HPDE6-E6E7 (cell line): ENCODE data around the gene CFAP73.

Experiments
- DNase-seq: peaks from one replicate; pipeline ENCODE4 v3.0.0; 2011; ENCODE audit warnings: missing footprints; ENCODE audit errors: extremely low spot score

Gene CFAP73

DNA sequence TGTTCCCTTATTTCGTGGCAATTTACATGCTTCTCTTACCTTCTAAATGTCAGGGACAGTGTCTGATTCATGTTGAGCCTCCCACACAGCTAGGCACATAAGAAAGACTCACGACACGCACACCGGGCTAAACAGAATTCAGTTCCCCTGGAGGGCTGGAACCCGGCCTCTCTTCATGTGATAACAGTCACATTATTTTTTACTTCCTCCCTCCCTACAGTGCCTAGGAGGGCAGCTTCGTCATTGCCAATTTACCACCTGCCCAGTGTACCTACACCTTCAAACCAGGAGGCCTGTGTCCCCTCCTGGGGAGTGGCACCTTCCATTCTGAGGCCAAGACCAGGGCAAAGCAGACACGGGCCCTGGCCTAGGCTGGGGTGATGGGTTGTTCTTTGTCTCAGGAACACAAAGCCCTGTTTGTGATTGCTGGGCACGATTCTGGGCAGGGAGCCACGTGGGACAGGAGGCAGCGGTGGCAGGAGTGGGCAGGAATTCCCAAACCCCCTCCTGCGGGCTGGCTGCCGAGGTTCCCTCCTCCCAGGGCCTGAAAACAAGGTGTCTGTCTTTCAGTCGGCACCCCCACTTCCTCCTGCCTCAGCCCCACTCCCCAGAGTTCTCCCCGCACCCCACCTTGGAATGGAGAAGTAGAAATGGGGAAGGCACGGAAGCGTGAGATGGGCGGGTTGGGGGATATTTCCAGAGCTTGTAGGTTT is 7.2 kb upstream of the CFAP73 start:
- no peak for DNase-seq

DNA sequence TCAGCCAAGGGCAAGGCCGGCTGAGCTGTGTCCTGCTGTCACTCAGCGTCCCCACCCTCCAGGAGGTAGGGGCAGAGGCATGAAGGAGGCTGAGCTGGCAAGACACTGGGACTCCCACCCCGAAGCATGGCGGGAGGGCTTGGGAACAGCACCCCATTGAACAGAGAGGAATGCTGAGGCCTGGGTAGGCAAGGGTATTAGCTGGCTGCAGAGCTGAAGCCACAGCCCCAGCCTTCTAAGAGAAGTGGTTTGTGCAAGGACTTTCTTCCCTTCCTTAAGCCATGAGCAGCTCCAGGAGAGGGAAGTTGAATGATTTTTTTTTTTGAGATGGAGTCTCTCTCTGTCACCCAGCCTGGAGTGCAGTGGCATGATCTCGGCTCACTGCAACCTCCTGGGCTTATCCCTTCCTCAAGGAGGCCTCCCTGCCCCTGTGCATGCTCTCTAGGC is 6.6 kb upstream of the CFAP73 start:
- DNase-seq = no peak

DNA sequence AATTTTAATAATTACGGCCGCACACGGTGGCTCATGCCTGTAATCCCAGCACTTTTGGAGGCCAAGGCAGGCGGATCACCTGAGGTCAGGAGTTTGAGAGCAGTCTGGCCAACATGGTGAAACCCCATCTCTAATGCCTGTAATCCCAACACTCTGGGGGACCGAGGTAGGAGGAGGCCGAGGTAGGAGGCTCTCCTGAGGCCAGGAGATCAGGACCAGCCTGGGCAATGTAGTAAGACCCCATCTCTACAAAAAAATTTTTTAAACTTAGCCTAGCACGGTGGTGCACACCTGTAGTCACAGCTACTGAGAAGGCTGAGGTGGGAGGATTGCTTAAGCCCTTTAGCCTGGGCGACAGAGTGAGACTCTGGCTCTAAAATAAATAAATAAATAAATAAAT is 5.6 kb upstream of the CFAP73 start:
- DNase-seq = no peak

DNA sequence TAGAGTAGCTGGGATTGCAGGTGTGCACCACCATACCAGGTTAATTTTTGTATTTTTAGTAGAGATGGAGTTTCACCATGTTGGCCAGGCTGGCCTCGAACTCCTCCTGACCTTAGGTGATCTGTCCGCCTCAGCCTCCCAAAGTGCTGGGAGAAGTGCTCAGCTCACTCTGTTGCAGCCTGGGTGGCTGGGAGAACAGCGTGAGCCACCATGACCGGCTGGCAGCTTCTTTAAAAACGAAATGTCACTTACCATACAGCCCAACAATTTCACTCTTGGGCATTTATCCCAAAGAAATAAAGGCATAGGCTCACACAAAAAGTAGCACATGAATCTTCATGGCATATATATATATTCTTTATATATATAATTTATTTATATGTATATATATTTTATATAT is 4.7 kb upstream of the CFAP73 start:
- no peak for DNase-seq

DNA sequence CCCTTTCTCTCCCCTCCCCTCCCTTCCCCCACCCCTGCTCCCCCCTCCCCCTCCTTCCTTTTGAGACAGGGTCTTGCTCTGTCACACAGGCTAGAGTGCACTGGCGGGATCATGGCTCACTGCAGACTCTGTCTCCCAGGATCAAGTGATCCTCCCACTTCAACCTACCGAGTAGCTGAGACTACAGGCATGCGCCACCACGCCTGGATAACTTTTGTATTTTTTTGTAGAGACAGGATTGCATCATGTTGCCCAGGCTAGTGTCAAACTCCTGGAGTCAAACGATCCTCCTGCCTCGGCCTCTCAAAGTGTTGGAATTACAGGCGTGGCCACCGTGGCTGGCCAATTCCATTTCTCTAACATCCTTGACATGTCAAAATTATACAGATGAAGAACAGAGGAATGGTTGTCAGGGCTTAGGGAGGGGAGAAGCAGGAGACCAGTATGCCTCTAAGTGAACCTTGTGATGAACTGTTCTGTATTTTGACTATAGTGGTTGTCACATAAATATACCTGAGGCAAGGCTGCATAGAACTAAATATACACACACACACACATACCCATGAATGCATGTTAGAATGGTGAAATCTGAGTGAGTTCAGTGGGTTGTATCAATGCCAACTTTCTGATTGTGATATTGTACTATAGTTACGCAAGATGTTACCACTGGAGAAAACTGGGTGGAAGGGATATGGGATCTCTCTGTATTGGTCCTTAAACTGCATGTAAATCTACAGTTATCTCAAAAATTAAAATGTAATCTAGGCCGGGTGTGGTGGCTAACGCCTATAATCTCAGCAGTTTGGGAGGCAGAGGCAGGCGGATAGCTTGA is 3.6 kb upstream of the CFAP73 start:
- no peak for DNase-seq

DNA sequence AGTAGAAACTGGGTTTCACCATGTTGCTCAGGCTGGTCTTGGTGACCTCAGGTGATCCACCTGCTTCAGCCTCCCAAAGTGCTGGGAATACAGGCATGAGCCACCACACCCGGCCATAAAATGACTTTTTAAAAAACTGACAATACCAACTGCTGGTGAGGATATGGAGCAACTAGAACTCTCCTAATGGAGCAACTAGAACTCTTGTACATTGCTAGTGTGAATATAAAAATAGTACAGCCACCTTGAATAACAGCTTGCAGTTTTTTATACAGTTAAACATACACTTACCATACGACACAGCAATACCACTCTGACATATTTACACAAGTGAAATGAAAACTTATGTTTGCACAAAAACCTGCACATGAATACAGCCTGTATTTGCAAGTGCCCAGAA is 2.5 kb upstream of the CFAP73 start:
- DNase-seq = no peak

DNA sequence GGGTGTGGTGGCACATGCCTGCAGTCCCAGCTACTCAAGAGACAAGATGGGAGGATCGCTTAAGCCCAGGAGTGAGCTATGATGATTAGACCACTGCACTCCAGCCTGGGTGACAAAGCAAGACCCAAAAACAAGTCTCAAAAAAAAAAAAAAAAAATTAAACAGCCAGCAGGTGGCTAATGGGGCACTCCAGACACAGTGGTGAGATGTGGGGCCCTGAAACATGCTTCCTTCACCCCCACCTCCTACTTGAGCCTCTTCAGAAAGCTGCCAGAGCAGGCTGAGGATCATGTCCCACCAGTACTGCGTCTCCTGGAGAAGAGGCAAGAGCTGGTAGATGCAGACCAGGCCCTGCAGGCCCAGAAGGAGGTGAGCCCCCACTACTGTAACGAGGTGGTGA is 2.1 kb downstream of the CFAP73 start:
- DNase-seq = no peak

DNA sequence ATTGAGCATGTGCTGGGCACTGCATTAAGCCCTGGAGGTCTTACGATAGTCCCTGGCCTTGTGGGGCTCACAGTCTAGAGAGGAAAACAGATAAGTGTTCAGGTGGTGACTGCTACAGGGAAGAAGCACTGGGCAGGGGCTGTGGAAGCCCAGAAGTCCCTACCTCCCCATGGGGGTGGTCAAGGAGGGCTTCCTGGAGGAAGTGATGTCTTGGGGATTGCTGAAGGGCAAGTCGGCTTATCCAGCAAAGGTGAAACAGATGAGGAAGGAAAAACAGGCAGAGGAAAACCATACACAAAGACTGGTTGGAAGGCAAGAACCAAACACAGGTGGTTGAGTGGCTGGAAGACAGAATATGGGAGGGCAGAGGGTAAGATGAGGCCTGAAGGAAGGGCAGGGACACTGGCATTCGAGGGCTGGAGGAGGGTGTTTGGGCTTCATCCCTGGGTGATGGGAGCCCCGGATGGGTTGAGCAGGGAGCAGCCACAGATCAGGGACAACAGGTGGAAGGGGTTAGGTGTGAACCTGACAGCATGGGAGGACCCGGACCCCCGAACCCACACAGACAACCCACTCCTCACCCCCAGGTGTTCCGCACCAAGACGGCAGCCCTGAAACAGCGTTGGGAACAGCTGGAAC is 2.8 kb downstream of the CFAP73 start:
- no peak for DNase-seq

DNA sequence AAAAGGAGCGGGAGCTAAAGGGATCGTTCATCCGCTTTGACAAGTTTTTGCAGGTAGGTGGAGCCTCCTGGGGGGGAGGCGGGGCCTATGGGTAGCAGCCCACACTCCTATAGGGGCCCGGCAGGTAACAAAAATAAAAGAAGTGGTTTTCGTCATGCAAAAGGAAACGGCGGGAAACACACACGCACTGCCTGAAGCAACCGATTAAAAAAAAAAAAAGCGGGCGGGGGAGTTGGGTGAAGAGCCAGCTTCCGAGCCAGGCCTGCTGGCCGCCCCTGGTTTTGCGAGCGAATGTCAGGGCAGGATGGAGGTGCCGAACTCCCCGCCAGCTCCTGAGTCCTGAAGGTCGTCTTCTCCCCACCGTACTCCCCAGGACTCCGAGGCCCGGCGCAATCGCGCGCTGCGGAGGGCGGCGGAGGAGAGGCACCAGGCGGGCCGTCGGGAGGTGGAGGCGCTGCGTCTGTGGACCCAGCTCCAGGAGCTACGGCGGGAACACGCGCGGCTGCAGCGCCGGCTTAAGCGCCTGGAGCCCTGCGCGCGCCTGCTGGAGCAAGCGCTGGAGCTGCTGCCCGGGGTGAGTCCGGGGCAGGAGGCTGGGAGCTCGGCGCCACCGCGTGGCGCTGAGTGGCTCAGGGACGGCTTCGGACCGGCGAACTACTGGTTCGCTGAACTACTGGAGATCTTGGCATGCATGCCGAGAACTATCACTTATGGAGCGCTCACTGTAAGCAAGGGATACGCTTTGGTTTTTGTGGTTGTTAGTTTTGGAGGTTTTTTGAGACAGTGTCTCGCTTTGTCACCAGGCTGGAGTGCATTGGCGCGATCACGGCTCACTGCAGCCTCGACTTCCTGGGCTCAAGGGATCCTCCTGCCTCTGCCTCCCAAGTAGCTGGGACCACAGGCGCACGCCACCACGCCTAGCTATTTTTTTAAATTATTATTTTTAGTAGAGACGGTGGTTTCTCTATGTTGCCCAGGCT is 3.6 kb downstream of the CFAP73 start:
- peak; percentile 87 for DNase-seq

DNA sequence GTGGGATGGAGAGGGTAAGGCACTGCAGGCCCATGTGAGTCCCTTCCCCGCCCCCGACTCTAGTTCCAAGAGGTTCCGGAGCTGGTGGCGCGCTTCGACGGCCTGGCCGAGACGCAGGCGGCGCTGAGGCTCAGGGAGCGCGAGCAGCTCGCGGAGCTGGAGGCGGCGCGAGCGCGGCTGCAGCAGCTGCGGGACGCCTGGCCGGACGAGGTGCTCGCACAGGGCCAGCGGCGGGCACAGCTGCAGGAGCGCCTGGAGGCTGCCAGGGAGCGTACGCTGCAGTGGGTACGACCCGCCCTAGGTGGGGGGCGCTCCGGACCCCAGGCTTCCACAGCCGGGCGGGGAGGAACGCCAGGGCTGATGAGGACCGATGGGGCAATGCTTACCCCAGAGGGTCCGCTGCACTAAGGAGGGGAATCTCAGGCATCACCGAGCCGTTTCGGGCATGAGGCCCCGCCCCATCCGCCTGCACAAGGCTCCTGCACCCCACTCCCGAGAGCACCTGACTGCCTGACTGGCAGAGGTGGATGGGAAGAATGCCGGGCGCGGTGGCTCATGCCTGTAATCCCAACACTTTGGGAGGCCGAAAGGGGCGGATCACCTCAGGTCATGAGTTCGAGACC is 4.9 kb downstream of the CFAP73 start:
- DNase-seq = no peak

DNA sequence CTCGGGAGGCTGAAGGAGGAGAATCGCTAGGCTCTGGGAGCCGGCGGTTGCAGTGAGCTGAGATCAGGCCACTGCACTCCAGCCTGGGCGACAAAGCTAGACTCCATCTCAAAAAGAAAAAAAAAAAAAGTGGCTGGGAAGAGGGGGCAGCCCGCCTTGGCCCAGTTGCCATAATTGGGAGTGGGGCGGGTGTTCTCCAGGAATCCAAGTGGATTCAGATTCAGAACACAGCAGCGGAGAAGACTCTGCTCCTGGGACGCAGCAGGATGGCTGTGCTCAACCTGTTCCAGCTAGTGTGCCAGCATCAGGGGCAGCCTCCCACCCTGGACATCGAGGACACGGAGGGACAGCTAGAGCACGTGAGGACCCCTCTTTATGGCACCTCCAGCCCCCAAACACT is 5.5 kb downstream of the CFAP73 start:
- DNase-seq = no peak

DNA sequence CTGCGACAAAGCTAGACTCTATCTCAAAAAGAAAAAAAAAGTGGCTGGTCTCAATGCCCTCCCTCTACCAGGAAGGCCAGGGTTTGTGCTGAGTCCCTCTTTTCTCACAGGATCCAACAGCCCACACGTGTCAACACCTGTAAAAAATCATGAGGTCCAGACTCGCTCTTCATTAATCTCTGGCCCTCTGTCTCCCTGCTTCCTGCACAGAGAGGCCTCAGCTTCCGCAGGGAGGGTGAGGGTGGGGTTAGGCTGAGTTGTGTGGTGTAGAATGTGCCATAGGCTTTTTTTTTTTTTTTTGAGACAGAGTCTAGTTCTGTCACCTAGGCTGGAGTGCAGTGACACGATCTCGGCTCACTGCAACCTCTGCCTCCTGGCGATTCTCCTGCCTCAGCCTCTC is 6.1 kb downstream of the CFAP73 start:
- DNase-seq = no peak

DNA sequence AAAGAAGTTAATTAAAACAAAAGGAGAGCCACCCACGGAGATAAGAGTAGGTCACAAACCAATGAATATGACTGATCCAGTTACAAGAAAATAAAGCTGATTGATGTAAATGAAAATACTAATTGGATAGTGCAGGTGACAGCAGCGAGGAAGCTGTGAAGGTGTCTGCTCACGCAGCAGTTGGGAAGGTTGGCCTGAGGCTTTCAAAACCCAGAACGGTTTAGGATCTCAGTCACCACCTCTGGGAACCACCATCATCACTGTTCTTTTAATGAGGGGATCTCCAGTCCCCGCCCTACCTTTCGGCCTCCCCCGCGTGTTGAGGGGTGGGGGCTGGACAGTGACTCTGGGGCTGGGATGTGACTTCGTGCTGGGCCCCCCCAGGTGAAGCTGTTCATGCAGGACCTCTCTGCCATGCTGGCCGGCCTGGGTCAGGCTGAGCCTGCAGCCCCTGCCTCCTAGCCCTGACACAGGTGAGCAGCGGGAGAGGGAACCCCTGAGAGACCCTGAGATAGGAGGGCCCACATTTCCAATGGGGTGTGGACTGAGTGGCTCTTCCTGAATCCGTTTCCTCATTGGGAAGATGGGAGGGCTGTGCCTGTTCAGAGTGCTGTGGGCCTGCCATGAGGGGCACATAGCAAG is 7.8 kb downstream of the CFAP73 start:
- DNase-seq = no peak

DNA sequence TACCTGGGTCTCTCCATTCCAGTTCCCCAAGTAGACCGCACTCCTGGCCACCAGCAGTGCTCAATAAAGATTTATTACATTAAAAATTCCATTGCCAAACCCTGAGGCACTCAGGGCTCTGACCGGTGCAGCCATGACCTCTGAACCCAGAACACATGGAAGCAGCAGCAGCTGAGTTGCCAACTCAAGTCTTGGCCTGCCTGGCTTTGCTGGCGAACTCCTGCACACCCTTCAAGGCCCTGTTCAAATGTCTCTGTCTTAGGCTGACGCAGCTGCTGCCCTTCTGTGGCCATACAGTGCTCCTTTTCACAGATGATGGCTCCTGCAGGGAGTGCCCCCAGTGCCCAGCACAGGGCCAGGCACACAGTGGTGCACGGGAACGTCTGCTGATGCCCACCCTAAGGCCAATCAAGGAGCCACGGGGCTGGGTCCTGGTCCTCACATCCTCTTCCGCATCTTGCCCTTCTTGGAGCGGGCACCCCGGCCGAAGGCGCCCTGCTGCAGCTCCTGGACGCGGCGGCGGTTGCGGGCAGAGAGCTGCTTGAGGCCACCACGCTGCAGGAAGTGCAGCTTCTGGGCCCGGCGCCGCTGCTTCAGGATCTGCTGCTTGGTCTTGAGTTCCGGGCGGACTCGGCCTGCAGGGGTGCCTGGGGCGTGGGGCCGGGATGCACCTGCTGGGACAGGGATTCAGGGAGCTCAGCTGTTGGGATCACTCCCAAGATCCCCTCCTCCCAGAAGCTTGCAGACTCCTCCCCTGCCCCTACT is 9.1 kb downstream of the CFAP73 start:
- DNase-seq = no peak

DNA sequence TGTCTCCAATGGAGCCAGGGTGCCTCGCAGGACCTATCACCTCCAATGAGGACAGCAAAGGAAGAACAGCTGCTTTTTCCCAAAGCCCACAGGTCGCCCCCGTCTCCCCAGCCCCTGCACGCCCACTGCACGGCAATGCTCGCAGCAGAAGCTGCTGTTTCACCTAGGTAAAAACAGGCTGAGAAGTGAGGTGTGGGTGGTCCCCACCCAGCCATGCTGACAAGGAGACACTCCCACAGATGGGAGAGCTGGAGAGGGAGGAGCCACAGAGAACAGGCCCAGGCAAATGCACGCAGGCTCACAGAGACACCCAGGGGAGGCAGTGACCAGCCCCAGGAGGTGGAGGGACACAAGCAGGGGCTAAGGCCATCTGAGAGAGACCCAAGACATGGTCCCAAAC is 10.4 kb downstream of the CFAP73 start:
- no peak for DNase-seq

DNA sequence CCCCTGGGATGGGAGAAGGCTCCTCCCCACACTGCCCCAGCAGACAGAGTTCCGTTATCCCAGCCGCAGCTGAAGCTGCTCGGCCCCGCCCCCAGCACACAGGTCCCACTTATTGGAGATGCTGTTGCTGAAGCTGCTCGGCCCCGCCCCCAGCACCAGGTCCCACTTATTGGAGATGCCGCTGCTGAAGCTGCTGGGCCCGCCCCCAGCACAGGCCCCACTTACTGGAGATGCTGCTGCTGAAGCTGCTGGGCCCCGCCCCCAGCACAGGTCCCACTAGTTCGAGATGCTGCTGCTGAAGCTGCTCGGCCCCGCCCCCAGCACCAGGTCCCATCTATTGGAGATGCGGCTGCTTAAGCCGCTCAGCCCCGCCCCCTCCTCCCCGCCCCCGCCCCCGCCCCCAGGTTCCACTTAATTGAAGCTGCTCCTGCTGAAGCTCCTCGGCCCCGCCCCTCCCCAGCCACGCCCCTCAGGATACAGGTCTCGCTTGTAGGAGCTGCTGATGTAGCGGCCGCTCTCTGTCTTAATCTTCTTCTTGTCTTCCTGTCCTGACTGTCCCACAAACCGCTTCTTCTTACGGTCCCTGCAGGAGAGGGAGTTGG is 12.0 kb downstream of the CFAP73 start:
- DNase-seq = no peak

DNA sequence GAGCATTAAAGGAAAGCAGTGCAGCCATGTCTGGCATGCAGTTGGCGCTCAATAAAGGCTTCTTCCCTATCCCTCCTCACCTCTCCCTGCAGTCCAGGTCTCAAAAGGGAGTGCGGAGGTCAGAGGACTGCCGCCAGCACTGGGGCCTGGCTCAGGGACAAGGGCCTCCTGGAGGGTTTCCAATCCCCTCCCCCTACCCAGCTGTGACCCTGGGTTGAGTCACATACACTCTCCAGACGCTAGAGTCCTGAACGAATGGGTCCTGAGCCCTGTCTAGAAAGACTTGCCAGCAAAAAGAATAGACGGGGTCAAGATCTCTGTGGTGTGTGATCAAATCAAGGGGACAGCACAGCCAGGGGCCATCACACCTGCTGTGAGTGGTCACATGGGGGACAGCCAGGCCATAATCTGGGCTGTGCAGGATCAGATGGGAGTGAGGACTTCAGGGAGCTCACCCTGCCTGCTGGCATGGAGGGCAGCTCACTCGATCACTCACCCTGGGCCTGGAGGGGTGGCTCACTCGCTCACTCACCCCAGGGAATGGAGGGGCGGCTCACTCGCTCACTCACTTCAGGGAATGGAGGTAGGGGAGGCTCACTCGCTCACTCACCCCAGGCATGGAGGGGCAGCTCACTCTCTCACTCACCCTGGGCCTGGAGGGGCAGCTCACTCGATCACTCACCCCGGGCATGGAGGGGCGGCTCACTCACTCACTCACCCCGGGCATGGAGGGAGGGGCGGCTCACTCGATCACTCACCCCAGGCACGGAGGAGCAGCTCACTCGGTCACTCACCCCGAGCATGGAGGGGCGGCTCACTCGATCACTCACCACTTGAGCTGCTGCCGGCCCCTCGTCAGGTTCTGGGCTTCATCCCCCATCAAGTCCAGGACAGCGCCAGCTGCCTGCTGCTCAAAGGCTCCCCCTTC is 12.8 kb downstream of the CFAP73 start:
- no peak for DNase-seq

DNA sequence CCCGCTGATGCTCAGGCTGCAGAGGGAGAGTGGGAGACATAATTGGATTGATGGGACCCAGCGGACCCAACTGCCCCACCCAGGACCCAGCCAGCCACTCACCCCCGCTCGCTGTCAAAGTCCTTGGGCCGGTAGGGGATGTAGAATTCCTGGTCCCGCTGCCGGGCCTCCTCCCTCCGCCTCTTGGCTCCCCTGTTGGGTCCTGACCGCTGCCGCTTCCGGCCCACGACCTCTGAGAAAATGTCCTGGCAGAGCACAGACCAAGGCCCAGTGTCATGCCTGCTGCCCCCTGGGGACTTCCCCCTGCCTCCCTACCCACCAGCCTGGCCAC is 13.5 kb downstream of the CFAP73 start:
- no peak for DNase-seq

DNA sequence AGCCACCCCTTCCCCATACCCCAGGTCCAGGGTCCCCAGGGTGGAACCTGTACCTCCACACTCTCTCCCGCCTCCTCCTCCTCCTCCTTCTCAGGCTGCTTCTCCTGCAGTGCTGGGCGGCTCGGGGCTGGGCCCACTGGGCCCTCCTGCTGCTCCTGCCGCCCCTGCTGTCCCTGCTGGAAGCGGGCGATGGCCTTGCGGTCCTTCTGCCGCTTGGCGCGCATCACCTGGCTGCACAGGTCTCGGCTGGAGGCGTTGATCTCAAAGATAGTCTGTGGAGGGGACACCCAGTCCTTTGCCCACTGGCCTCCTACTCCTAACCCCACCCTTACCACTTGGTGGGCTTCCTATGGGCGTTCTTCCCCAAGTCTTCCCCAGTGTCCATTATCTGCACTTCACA is 14.5 kb downstream of the CFAP73 start:
- DNase-seq = no peak
